Neural crest cell (in vitro differentiated cells): Measurements from ENCODE around the gene LIN54. TPM values are rescaled to one million over a fixed set of nuclear protein-coding genes. Genes with fewer than 3 reads are reported as not detected.
A peak's percentile ranks its signal among the peaks of the same experiment; 100 is the strongest.

Experiments used
- DNase-seq: peaks from one replicate; pipeline ENCODE4 v3.0.0; 2021; ENCODE audit warnings: low read depth, mixed read lengths, low spot score
- H3K27ac Mint-ChIP-seq: one replicate; pipeline ENCODE4 v1.8.0; 2021; ENCODE audit warnings: mild to moderate bottlenecking, mixed read lengths; ENCODE audit not compliant: unreplicated experiment
- H3K27me3 Mint-ChIP-seq: 2 replicates; pipeline ENCODE4 v1.8.0; 2021; ENCODE audit warnings: low read depth, mild to moderate bottlenecking, mixed read lengths
- H3K36me3 Mint-ChIP-seq: 2 replicates; pipeline ENCODE4 v1.8.0; 2021; ENCODE audit warnings: low read depth, mild to moderate bottlenecking, mixed read lengths
- H3K4me1 Mint-ChIP-seq: 2 replicates; pipeline ENCODE4 v1.8.0; 2021; ENCODE audit warnings: mixed read lengths
- H3K4me3 Mint-ChIP-seq: one replicate; pipeline ENCODE4 v1.8.0; 2021; ENCODE audit warnings: mild to moderate bottlenecking, mixed read lengths
- H3K9me3 Mint-ChIP-seq: 2 replicates; pipeline ENCODE4 v1.8.0; 2021; ENCODE audit warnings: mixed read lengths
- CTCF ChIP-seq: fragments of 200-600 bp; sonication (generic); conservative IDR thresholded peaks from 2 replicates; pipeline ENCODE4 v1.5.0; 2021; ENCODE audit warnings: antibody characterized with exemption, mild to moderate bottlenecking
- total RNA-seq: library from RNA; stranded (reverse); gene quantifications from 2 replicates; pipeline ENCODE4 v1.2.1, GENCODE V29; 2021

The LIN54 gene
- total RNA-seq, 1 donor from 2014 or later, result 20.8 TPM

GRCh38 chr4:82886147-82886942 is 124.3 kb downstream of the LIN54 start:
- Mint-ChIP-seq H3K27me3 (no peaks in the 10 kb centered on the region), H3K4me1 (peaks cover 40% of the 10 kb centered on the region), H3K36me3 (no peaks in the 10 kb centered on the region), H3K9me3 (no peaks in the 10 kb centered on the region), H3K27ac (no peak overlapping the region), H3K4me3 (peak overlapping the region; percentile 21)
- no peak for TF ChIP-seq CTCF
- no peak for DNase-seq

- Mint-ChIP-seq H3K4me3 (no peak overlapping the region), H3K27me3 (no peaks in the 10 kb centered on the region), H3K36me3 (no peaks in the 10 kb centered on the region), H3K4me1 (peaks cover 36% of the 10 kb centered on the region), H3K27ac (no peak overlapping the region), H3K9me3 (no peaks in the 10 kb centered on the region)
- DNase-seq, result no peak
- no peak for TF ChIP-seq CTCF
These were observed 125.2 kb downstream of the LIN54 start for GRCh38 chr4:82885410-82885809.

Other genes starting within 250 kb of the LIN54 start
- 39.5 and 40.7 TPM in 2 replicates for gene SCD5, start 212.0 kb downstream of the LIN54 start, total RNA-seq
- gene SEC31A, start 119.7 kb downstream of the LIN54 start, total RNA-seq, result 137 and 166 TPM in 2 replicates
- 11.6 and 11.7 TPM in 2 replicates for gene THAP9, start 110.1 kb downstream of the LIN54 start, total RNA-seq
- gene COPS4, start 24.4 kb upstream of the LIN54 start, total RNA-seq, result 44.5 and 50.1 TPM in 2 replicates
- 0.40 and 0.57 TPM in 2 replicates for gene PLAC8, start 103.9 kb upstream of the LIN54 start, total RNA-seq